A549 (cell line): ENCODE data around the gene ATP9A. TPM values are rescaled to one million over a fixed set of nuclear protein-coding genes. Genes with fewer than 3 reads are reported as not detected.

Experiments
- ATAC-seq, 2 experiments: fragments of 200-7000 bp in 1 of 2; fragments of >200 bp in 1 of 2; cut with Nextera tagmentation in 1 of 2; cut with Tn5 transposase in 1 of 2; 3 replicates each; pipeline versions ENCODE4 v1.8.0 to v1.9.1; 2018 to 2020; ENCODE audit warnings: mild to moderate bottlenecking in 1 of 2, moderate library complexity in 1 of 2
- CTCF ChIA-PET: fragments of 300-600 bp; sonication (Branson Sonifier 250); formaldehyde crosslinking; extraction: SDS; loops from one replicate; lab custom pipeline; 2021; ENCODE audit warnings: antibody characterized with exemption, inconsistent platforms; lab: Yijun Ruan, JAX
- POLR2A ChIA-PET: fragments of 350-600 bp; formaldehyde crosslinking; extraction: SDS; loops from one replicate; lab custom pipeline; 2021; ENCODE audit warnings: antibody characterized with exemption, inconsistent platforms; lab: Yijun Ruan, JAX
- DNase-seq, 2 experiments: peaks; one replicate each; pipeline versions ENCODE4 v3.0.0 to v3.0.0-alpha.2; 2011 to 2016; ENCODE audit warnings: low read depth in 1 of 2, low spot score in 1 of 2
- FAIRE-seq: peaks from 2 replicates; lab custom pipeline; 2011; peaks lifted over from hg19 to GRCh38; lab: Jason Lieb, UNC
- H3K27ac ChIP-seq, 2 experiments: fragments of >200 bp; sonication (Bioruptor Twin); formaldehyde crosslinking; 3 replicates each; pipeline ENCODE4 v1.5.1; 2016 to 2017
- H3K4me1 ChIP-seq: fragments of >200 bp; sonication (Bioruptor Twin); formaldehyde crosslinking; 3 replicates; pipeline ENCODE4 v1.6.1; 2016
- H3K4me2 ChIP-seq: fragments of >200 bp; sonication (Bioruptor Twin); formaldehyde crosslinking; 3 replicates; pipeline ENCODE4 v1.6.1; 2016
- H3K4me3 ChIP-seq: fragments of >200 bp; sonication (Bioruptor Twin); formaldehyde crosslinking; 3 replicates; pipeline ENCODE4 v1.5.1; 2016
- H3K9me3 ChIP-seq: fragments of >200 bp; sonication (Bioruptor Twin); formaldehyde crosslinking; 3 replicates; pipeline ENCODE4 v1.6.1; 2016
- CBX8 ChIP-seq: fragments of 200-600 bp; sonication (generic); IDR thresholded peaks from 2 replicates; pipeline ENCODE4 v1.6.1; 2016
- CEBPB ChIP-seq, 2 experiments: fragments of >200 bp in 1 of 2; sonication (Bioruptor Twin) in 1 of 2; formaldehyde crosslinking in 1 of 2; IDR thresholded peaks; 2 replicates each; pipeline ENCODE4 v1.6.1; 2012 to 2016
- EP300 ChIP-seq, 2 experiments: fragments of >200 bp; sonication (Bioruptor Twin); formaldehyde crosslinking; IDR thresholded peaks; 2 replicates in 1 of 2; 3 replicates in 1 of 2; pipeline ENCODE4 v1.6.1; 2016 to 2017
- FOSB ChIP-seq: fragments of 250-450 bp; sonication (Bioruptor Pico); IDR thresholded peaks from 2 replicates; pipeline ENCODE4 v1.5.0; 2020; ENCODE audit warnings: mild to moderate bottlenecking, moderate library complexity
- FOXS1 ChIP-seq: fragments of 250-450 bp; sonication (Bioruptor Pico); IDR thresholded peaks from 2 replicates; pipeline ENCODE4 v1.5.0; 2020; ENCODE audit warnings: mild to moderate bottlenecking, moderate library complexity
- HDAC2 ChIP-seq: fragments of 200-600 bp; sonication (generic); IDR thresholded peaks from 2 replicates; pipeline ENCODE4 v1.6.1; 2016
- KDM1A ChIP-seq: fragments of 200-600 bp; sonication (generic); IDR thresholded peaks from 2 replicates; pipeline ENCODE4 v1.6.1; 2016; ENCODE audit warnings: low read depth, mild to moderate bottlenecking
- KDM5A ChIP-seq: fragments of 200-600 bp; sonication (generic); IDR thresholded peaks from 2 replicates; pipeline ENCODE4 v1.6.1; 2016; ENCODE audit warnings: antibody characterized with exemption, mild to moderate bottlenecking
- MYC ChIP-seq: IDR thresholded peaks from 2 replicates; pipeline ENCODE4 v1.6.1; 2012; ENCODE audit warnings: mild to moderate bottlenecking, inconsistent platforms, low read length, improper control_type of control experiment, borderline replicate concordance
- NFE2L2 ChIP-seq: fragments of 150-350 bp; conservative IDR thresholded peaks from 2 replicates; pipeline ENCODE4 v1.6.1; 2014; ENCODE audit warnings: low read length
- NR3C1 ChIP-seq: fragments of >200 bp; sonication (Bioruptor Twin); formaldehyde crosslinking; IDR thresholded peaks from 3 replicates; pipeline ENCODE4 v1.6.1; 2017
- PHF8 ChIP-seq: fragments of 200-600 bp; sonication (generic); IDR thresholded peaks from 2 replicates; pipeline ENCODE4 v1.6.1; 2016; ENCODE audit warnings: low read depth, mild to moderate bottlenecking, antibody characterized with exemption, moderate library complexity, borderline replicate concordance
- POLR2AphosphoS2 ChIP-seq: conservative IDR thresholded peaks from 2 replicates; pipeline ENCODE4 v1.6.1; 2012; ENCODE audit warnings: low read length, improper control_type of control experiment, inconsistent platforms
- RAD21 ChIP-seq, 2 experiments: fragments of >200 bp in 1 of 2; sonication (Bioruptor Twin) in 1 of 2; formaldehyde crosslinking in 1 of 2; IDR thresholded peaks in 1 of 2; conservative IDR thresholded peaks in 1 of 2; 2 replicates in 1 of 2; 3 replicates in 1 of 2; pipeline ENCODE4 v1.6.1; 2012 to 2018; ENCODE audit warnings: inconsistent platforms in 1 of 2
- SREBF2 ChIP-seq: fragments of 450-650 bp; IDR thresholded peaks from 2 replicates; pipeline ENCODE4 v1.6.1; 2014; ENCODE audit warnings: mild to moderate bottlenecking, moderate library complexity
- TFCP2L1 ChIP-seq: fragments of 250-450 bp; sonication (Bioruptor Pico); IDR thresholded peaks from 2 replicates; pipeline ENCODE4 v1.5.0; 2021; ENCODE audit warnings: mild to moderate bottlenecking
- ZC3H11A ChIP-seq: fragments of 450-650 bp; IDR thresholded peaks from 2 replicates; pipeline ENCODE4 v1.6.1; 2014; ENCODE audit warnings: antibody characterized with exemption, mild to moderate bottlenecking
- WGBS: methylation state at CpG from one replicate; pipeline ENCODE4 v1.1.6; 2017; ENCODE audit errors: missing lambda C conversion rate; 5-methylcytosine and 5-hydroxymethylcytosine counted together
- polyA plus RNA-seq, 4 experiments: library from polyadenylated mRNA; depleted of rRNA in 3 of 4; stranded (reverse); fragments of >200 nt; fragmentation: RNase III in 1 of 4; extraction: RNeasy Plus Mini Kit Qiagen cat#74134 plus additional on column Dnase treatment in 1 of 4; gene quantifications; 2 replicates in 3 of 4; 3 replicates in 1 of 4; pipeline ENCODE4 v1.2.3, GENCODE V29; 2011 to 2017
- TF ChIP-seq, protein P1 (sequence below): fragments of >200 bp; sonication (Bioruptor Twin); formaldehyde crosslinking; IDR thresholded peaks from 3 replicates; pipeline ENCODE4 v1.6.1; 2016
- TF ChIP-seq, protein P2 (sequence below): IDR thresholded peaks from 2 replicates; pipeline ENCODE4 v1.6.1; 2012
- TF ChIP-seq, protein P3 (sequence below): fragments of 150-350 bp; IDR thresholded peaks from 2 replicates; pipeline ENCODE4 v1.6.1; 2014; ENCODE audit warnings: low read depth, mild to moderate bottlenecking, low read length
- TF ChIP-seq, protein P4 (sequence below): fragments of >200 bp; sonication (Bioruptor Twin); formaldehyde crosslinking; IDR thresholded peaks from 2 replicates; pipeline ENCODE4 v1.6.1; 2016
- TF ChIP-seq, protein P5 (sequence below): IDR thresholded peaks from 2 replicates; pipeline ENCODE4 v1.6.1; 2012

The ATP9A gene
- polyA plus RNA-seq, 2 of the 4 experiments (the other 2 are of a cell fraction): 9.9 to 23.6 TPM

DNA sequence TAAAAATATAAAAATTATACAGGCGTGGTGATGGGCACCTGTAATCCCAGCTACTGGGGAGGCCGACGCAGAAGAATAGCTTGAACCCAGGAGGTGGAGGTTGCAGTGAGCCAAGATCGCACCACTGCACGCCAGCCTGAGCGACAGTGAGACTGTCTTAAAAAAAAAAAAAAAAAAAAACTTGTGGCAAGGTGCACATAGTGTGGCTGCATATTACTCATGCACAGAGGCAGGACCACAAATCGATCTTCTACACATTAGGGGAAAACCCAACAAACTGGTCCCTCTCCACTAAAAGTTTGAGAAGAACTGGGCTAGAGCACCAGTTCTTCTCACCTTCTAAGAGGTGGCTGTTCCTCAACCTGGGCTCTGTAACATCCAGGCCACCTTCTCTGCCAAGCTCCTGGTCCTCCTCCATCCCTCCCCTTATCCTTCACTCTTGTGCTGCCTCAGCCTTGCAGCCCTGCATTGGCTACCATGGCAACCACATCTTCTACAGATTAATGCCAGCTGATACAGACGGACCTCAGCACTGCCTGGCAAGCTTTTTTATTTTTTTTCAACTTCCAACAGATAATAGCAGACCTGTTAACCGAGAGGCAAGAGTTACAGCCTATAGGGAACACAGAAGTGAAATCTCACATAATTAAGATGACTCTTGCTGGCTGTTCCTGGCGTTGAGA is 88.0 kb downstream of the ATP9A start:
- ChIA-PET POLR2A (no interaction called here), CTCF (interaction anchor here (0.5 to 1.1 kb wide), 4 partner anchors 21 to 373 kb away, joined by 3 to 4 read pairs (median 3); no protein-coding TSS in a partner anchor)
- DNase-seq (no peak), FAIRE-seq (no peak), ATAC-seq (no peak)
- Histone ChIP-seq H3K9me3 (no peaks in the 10 kb centered on the region), H3K4me3 (no peak overlapping the region), H3K4me1 (no peaks in the 10 kb centered on the region), H3K4me2 (no peak overlapping the region), H3K27ac (no peak overlapping the region)
- TF ChIP-seq, protein P1, sequence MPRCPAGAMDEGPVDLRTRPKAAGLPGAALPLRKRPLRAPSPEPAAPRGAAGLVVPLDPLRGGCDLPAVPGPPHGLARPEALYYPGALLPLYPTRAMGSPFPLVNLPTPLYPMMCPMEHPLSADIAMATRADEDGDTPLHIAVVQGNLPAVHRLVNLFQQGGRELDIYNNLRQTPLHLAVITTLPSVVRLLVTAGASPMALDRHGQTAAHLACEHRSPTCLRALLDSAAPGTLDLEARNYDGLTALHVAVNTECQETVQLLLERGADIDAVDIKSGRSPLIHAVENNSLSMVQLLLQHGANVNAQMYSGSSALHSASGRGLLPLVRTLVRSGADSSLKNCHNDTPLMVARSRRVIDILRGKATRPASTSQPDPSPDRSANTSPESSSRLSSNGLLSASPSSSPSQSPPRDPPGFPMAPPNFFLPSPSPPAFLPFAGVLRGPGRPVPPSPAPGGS: no peak
- WGBS: 86% methylated on average over 10 of the region's 10 CpGs

DNA sequence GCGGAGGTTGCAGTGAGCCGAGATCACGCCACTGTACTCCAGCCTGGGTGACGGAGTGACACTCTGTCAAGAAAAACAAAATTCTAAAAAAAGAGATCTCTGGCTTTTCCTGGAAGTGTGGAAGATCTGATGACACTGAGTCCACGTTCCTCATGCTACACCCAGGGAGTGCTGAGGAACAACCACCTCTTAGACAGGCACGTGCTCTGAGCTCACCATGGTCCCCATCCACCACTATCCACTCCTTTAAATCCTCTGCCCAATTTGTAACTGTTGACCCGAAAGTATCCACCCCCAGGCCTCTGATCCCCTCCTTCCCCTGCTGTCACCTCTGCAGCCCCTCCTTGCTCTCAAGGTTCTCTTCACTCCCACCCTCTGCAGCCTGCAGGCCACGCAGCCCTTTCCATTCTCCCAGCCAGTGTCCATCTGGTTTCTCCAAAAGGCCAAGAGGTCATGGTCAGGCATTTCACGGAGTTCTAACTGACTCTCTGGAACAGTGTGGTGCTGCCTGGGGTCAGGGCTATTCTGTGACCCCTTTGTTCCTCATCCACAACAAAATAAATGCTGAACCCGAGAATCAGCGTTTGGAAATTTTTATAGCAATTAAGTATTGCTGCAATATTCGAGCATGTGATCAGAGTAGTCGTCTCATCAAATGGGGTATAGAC is 88.8 kb downstream of the ATP9A start:
- TF ChIP-seq FOSB (CRISPR knock-in tag) (no peak), FOXS1 (no peak), RAD21 (conservative IDR thresholded peaks at IDR 0.05 in 1 of 2, IDR thresholded peaks at IDR 0.05 in 1 of 2) (no peak), MYC (no peak), POLR2AphosphoS2 (no peak), CBX8 (no peak), CEBPB (IDR thresholded peaks at IDR 0.05) (no peak), KDM1A (no peak), SREBF2 (no peak), TFCP2L1 (no peak), NR3C1 (no peak), HDAC2 (no peak), NFE2L2 (no peak), PHF8 (no peak)
- TF ChIP-seq, protein P2, sequence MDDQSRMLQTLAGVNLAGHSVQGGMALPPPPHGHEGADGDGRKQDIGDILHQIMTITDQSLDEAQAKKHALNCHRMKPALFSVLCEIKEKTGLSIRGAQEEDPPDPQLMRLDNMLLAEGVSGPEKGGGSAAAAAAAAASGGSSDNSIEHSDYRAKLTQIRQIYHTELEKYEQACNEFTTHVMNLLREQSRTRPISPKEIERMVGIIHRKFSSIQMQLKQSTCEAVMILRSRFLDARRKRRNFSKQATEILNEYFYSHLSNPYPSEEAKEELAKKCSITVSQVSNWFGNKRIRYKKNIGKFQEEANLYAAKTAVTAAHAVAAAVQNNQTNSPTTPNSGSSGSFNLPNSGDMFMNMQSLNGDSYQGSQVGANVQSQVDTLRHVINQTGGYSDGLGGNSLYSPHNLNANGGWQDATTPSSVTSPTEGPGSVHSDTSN: no peak
- TF ChIP-seq, protein P3, sequence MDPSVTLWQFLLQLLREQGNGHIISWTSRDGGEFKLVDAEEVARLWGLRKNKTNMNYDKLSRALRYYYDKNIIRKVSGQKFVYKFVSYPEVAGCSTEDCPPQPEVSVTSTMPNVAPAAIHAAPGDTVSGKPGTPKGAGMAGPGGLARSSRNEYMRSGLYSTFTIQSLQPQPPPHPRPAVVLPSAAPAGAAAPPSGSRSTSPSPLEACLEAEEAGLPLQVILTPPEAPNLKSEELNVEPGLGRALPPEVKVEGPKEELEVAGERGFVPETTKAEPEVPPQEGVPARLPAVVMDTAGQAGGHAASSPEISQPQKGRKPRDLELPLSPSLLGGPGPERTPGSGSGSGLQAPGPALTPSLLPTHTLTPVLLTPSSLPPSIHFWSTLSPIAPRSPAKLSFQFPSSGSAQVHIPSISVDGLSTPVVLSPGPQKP: no peak
- TF ChIP-seq, protein P4, sequence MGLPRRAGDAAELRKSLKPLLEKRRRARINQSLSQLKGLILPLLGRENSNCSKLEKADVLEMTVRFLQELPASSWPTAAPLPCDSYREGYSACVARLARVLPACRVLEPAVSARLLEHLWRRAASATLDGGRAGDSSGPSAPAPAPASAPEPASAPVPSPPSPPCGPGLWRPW: no peak
- Histone ChIP-seq H3K4me2 (no peak overlapping the region), H3K27ac (no peak overlapping the region), H3K4me1 (no peaks in the 10 kb centered on the region), H3K4me3 (no peak overlapping the region), H3K9me3 (no peaks in the 10 kb centered on the region)
- POLR2A ChIA-PET: no interaction called here
- WGBS: 84% methylated on average over 13 of the region's 13 CpGs
- no peak for DNase-seq
- CTCF ChIA-PET: no interaction called here
- FAIRE-seq: no peak
- no peak for ATAC-seq

DNA sequence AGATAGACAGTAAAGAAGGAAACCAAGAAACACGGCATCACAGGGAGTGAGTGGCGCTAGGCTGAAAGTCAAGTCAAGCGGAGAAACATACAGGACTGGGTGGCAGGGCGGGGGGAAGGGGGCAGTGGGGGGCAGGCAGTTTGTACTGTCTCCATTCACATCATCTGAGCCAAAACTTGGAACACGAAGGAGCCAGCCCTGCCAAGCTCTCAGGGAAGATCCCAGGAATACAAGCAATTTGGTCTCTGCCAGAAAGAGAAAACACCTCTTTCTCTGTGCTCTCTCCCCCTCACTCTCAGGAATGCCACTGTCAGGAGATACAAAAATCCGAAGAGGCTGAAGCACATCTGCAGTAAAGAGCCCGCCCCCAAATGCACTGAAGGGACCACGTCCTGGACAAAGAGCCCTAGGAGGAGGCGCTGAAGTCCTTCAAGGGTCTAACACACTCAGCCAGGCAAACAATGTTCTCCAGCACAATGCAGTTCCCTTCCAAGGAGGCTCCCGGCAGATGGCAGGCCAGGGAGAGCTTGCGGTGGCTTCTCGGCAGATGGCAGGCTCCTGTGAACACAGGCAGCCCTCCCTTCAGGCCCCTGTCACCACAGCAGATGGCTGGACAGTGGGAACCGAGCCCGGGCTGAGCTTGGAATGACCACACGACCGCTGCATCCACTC is 90.0 kb downstream of the ATP9A start:
- no peak for FAIRE-seq
- TF ChIP-seq MYC (no peak), ZC3H11A (no peak), EP300 (IDR thresholded peaks at IDR 0.05) (no peak), KDM5A (no peak), FOSB (CRISPR knock-in tag) (no peak), POLR2AphosphoS2 (no peak)
- TF ChIP-seq, protein P3: no peak
- TF ChIP-seq, protein P4: no peak
- TF ChIP-seq, protein P2: no peak
- TF ChIP-seq, protein P1: no peak
- TF ChIP-seq, protein P5, sequence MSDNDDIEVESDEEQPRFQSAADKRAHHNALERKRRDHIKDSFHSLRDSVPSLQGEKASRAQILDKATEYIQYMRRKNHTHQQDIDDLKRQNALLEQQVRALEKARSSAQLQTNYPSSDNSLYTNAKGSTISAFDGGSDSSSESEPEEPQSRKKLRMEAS: no peak

More for the DNA sequence above, 90.0 kb downstream of the ATP9A start:
- Histone ChIP-seq H3K27ac (0 out of 6 replicates have a peak overlapping the region, but pooled peaks of 1 of the 2 experiments have one; percentile 2), H3K4me3 (no peak overlapping the region), H3K4me2 (no peak overlapping the region), H3K9me3 (no peaks in the 10 kb centered on the region), H3K4me1 (no peaks in the 10 kb centered on the region)
- 87% methylated on average over 15 of the region's 16 CpGs for WGBS
- POLR2A ChIA-PET: no interaction called here
- ATAC-seq (peak in 1 of 2 experiments; percentile 30; a peak in 1 of 6 replicates), DNase-seq (no peak)
- CTCF ChIA-PET: no interaction called here
